ENCODE results near the gene CA12.

Gene CA12

GRCh38 chr15:63335543-63336240 is 46.0 kb downstream of the CA12 start:
- TF ChIP-seq, protein P1, sequence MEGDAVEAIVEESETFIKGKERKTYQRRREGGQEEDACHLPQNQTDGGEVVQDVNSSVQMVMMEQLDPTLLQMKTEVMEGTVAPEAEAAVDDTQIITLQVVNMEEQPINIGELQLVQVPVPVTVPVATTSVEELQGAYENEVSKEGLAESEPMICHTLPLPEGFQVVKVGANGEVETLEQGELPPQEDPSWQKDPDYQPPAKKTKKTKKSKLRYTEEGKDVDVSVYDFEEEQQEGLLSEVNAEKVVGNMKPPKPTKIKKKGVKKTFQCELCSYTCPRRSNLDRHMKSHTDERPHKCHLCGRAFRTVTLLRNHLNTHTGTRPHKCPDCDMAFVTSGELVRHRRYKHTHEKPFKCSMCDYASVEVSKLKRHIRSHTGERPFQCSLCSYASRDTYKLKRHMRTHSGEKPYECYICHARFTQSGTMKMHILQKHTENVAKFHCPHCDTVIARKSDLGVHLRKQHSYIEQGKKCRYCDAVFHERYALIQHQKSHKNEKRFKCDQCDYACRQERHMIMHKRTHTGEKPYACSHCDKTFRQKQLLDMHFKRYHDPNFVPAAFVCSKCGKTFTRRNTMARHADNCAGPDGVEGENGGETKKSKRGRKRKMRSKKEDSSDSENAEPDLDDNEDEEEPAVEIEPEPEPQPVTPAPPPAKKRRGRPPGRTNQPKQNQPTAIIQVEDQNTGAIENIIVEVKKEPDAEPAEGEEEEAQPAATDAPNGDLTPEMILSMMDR (IDR thresholded peaks at IDR 0.05; ENCODE audit: extremely low read depth, missing control alignments) = no peak

GRCh38 chr15:63334821-63335220 is 46.8 kb downstream of the CA12 start:
- TF ChIP-seq, protein P1 (IDR thresholded peaks at IDR 0.05; ENCODE audit: extremely low read depth, missing control alignments) = no peak
- DNase-seq (ENCODE audit: low spot score) = no peak

More at GRCh38 chr15:63335543-63336240, 46.0 kb downstream of the CA12 start:
- no peak for DNase-seq (ENCODE audit: low spot score)

DNA sequence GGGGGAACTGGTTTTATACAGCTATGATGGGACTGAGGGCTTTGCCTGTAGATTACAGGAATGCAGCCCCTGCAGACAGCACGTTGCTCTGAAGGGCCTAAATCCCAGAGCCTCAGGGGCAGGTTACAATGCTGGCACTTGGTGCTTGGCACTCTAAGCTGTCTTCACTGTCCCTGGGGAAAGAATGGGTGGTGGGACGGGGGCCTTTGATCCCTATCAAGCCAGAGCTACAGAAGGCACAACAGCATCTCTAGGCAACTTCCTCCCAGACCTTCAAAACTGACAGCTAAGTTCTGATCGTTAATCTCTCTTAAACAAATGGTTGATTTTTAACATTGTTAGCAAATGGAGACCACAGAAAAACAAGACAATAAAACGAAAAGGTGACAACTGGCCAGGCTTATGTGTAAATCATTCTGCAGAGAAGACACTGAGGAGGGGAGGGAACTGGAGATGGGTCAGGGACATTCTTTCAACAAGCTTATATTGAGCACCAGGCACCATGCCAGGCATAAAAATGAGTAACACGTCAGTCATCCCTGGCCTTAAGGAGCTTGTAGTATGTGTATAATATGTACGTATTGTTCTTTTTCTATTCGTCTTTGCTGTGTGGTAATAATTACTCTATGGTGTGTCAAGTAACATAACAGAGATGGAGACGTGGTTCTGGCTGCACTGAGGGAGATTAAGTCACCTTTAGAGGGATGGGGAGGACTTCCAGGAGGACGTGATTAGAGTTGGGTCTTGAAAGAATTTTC is 49.1 kb downstream of the CA12 start:
- TF ChIP-seq, protein P1 (IDR thresholded peaks at IDR 0.05; ENCODE audit: extremely low read depth, missing control alignments) = no peak
- DNase-seq (ENCODE audit: low spot score) = no peak

- TF ChIP-seq, protein P1 (IDR thresholded peaks at IDR 0.05; ENCODE audit: extremely low read depth, missing control alignments) = no peak
These were observed 50.2 kb downstream of the CA12 start for GRCh38 chr15:63331456-63331855.

DNA sequence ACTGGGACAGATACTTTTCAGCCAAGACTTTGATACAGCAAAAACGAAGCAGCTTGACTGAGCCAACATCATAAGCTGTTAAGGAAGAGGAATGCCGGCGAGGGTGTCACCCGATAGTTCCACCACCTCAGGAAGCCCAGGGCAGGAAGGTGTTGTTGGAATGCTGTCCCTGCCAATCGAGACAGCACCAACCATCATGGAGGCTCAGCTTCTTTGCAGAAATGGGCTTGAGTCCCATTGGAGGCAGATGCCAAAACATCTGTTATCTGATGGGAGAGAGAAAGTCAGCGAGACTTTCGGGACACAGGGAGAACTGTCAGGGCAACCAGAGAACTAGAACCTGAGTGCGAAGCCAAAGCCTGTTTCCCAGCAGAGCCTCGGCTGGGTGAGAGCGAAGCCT is 50.7 kb downstream of the CA12 start:
- DNase-seq (ENCODE audit: low spot score) = no peak
- TF ChIP-seq, protein P1 (IDR thresholded peaks at IDR 0.05; ENCODE audit: extremely low read depth, missing control alignments) = no peak

More at GRCh38 chr15:63331456-63331855, 50.2 kb downstream of the CA12 start:
- no peak for DNase-seq (ENCODE audit: low spot score)

DNA sequence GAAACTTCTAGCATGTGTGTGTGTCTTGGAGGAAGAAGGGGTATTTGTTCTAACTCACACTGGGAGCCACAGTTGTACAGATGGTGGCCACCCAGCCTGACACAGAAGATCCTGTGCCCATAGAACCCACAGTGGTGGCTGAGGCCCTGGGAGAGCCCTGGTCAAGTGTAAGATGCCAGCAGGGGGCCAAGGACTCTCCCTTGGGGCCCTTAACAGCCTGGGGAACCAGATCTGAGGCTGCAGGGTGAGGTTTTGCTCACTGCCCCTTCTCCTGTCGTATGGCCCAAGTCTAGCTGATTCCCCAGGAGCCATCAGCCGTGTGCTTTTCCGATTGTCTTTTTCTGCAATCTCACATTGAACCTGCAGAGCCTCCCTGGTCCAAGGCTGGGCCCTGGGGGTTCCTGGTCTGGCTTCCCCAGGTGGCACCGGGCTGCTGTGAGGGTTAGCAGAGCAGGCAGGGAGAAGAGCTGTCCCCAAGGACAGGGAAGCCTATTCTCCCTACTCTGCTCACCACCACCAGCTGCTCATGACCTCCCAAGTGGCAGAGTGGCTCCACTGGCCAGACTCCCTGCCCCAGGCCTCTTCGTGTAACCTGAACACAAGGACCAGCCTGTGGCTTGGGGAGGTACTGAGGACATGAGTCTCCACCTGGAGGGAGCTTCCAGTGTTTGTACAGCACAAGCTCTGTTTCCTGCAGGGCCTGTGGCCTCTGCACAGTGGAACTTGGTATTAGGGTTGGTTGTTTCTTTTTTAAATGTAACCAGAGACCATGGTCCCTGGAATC is 51.9 kb downstream of the CA12 start:
- TF ChIP-seq, protein P1 (IDR thresholded peaks at IDR 0.05; ENCODE audit: extremely low read depth, missing control alignments) = no peak
- DNase-seq (ENCODE audit: low spot score) = no peak

All from GM20000 (cell line).